Measurements from ENCODE around the gene SLC12A5.

SLC12A5 gene

DNA sequence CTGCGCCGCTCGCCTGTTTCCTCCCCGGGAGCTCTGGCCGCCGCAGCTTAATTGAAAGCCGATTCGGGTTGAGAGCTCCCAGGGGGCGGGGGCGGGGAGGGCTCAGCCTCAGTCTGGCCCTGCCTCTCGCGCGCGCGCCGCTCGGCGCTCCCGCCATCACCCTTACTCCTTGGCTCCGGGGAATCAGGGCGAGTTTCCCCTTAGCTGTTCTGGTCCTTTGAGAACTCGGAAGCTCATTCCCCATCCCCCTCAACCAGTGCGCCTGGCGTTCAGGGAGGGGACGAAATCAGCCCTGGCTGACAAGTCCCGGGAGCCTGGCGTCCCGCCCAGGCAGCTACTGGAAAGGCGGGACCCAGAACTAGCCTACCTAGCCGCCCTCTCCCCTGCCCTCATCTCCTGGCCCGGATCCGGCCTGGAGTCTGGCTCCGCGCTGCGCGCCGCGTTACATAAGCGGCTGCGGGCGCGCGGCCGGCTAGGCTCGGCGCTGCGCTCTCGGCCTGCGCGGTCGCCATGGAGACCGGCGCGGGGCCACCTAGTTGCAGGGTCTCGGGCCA lies 2.8 kb downstream of the SLC12A5 start:
- Histone ChIP-seq H3K9me3 (replicated peaks in 1 of 11) (no peaks in the 10 kb centered on the region), H3K4me1 (peaks cover 0 to 3% (median 0%) of the 10 kb centered on the region in 10 experiments; a peak in 1 of 20 replicates), H4K20me1 (peaks cover 13 to 84% (median 57%) of the 10 kb centered on the region in 11 experiments; a peak in 20 of 22 replicates), H3K9ac (no peak overlapping the region), H3K36me3 (no peaks in the 10 kb centered on the region; a peak in 1 of 22 replicates), H3K4me3 (no peak overlapping the region), H3K4me2 (peak overlapping the region in 2 of 11 experiments; percentile 23 to 26; a peak in 1 of 22 replicates), H3K27me3 (peaks cover 30 to 62% (median 46%) of the 10 kb centered on the region in 11 experiments), H3K27ac (no peak overlapping the region)
- no peak for TF ChIP-seq Cebpa-rat (IDR thresholded peaks at IDR 0.05)

DNA sequence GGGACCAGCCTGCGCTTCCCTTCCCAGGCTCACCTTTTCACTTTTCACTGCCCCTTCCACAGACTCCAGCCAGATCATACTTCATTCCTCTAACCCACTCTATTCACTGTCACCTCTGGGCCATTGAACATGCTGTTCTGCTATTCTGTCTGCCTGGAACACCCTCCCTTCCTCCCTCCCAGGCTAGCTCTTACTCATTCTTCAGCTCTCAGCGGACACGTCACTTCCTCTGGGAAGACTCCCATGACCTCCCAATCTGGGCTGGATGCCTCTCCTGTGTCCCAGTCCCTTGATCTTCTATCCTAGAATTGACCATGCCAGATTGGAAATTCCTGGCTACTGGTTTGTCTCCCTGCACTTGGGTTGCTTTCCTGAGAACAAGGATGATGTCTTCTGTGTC lies 5.0 kb downstream of the SLC12A5 start:
- Histone ChIP-seq H4K20me1 (peaks cover 0 to 72% (median 40%) of the 10 kb centered on the region in 11 experiments; a peak in 18 of 22 replicates), H3K4me1 (peaks cover 0 to 3% (median 0%) of the 10 kb centered on the region in 10 experiments; a peak in 1 of 20 replicates), H3K9me3 (replicated peaks in 1 of 11) (no peaks in the 10 kb centered on the region), H3K27ac (no peak overlapping the region), H3K9ac (no peak overlapping the region), H3K4me2 (no peak overlapping the region), H3K27me3 (peaks cover 30 to 55% (median 46%) of the 10 kb centered on the region in 11 experiments), H3K36me3 (no peaks in the 10 kb centered on the region), H3K4me3 (no peak overlapping the region)
- no peak for TF ChIP-seq Cebpa-rat (IDR thresholded peaks at IDR 0.05)

DNA sequence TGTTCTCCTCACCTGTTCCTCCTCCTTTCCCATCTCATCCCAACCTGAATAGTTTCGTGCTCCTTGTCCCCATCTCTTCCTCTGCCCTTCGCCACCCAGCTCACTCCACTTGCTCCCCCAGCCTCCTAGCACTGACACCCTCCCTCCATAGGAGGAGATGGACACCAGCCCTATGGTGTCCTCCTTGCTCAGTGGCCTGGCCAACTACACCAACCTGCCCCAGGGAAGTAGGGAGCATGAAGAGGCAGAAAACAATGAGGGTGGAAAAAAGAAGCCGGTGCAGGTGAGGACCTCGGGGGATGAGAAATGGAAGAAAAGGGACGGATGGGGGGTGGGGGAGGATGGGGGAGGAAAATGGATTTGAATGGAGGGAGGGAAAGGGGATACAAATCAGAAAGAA lies 6.2 kb downstream of the SLC12A5 start:
- H3K4me2 ChIP-seq: no peak overlapping the region
- H3K27ac ChIP-seq: no peak overlapping the region
- no peaks in the 10 kb centered on the region for H3K9me3 ChIP-seq (replicated peaks in 1 of 11)
- peaks cover 0 to 3% (median 0%) of the 10 kb centered on the region in 10 experiments; a peak in 1 of 20 replicates for H3K4me1 ChIP-seq
- peaks cover 30 to 43% (median 37%) of the 10 kb centered on the region in 11 experiments for H3K27me3 ChIP-seq
- no peak overlapping the region for H3K9ac ChIP-seq
- TF ChIP-seq Cebpa-rat (IDR thresholded peaks at IDR 0.05): no peak
- H3K36me3 ChIP-seq: no peaks in the 10 kb centered on the region
- no peak overlapping the region for H3K4me3 ChIP-seq
- peaks cover 0 to 69% (median 38%) of the 10 kb centered on the region in 11 experiments; a peak in 18 of 22 replicates for H4K20me1 ChIP-seq

DNA sequence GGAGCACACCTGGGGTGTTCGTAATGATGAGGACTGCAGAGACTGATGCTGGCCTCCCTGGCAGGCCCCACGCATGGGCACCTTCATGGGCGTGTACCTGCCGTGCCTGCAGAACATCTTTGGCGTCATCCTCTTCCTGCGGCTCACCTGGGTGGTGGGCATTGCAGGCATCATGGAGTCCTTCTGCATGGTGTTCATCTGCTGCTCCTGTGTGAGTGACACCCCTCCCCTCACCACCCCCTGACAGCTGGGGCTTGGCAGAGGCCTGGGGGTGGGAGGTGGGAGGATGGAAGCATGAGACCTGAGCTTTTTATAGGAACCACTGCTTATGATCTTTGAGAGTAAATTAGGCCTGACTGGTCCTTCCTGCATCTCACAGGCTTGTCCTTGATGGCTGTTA lies 6.7 kb downstream of the SLC12A5 start:
- Histone ChIP-seq H3K36me3 (no peaks in the 10 kb centered on the region), H3K9me3 (replicated peaks in 1 of 11) (no peaks in the 10 kb centered on the region), H3K27ac (no peak overlapping the region), H4K20me1 (peaks cover 0 to 70% (median 40%) of the 10 kb centered on the region in 11 experiments; a peak in 18 of 22 replicates), H3K27me3 (peaks cover 27 to 38% (median 33%) of the 10 kb centered on the region in 11 experiments), H3K4me1 (peaks cover 0 to 3% (median 0%) of the 10 kb centered on the region in 10 experiments; a peak in 1 of 20 replicates), H3K9ac (no peak overlapping the region), H3K4me2 (no peak overlapping the region), H3K4me3 (no peak overlapping the region)
- TF ChIP-seq Cebpa-rat (IDR thresholded peaks at IDR 0.05): no peak

DNA sequence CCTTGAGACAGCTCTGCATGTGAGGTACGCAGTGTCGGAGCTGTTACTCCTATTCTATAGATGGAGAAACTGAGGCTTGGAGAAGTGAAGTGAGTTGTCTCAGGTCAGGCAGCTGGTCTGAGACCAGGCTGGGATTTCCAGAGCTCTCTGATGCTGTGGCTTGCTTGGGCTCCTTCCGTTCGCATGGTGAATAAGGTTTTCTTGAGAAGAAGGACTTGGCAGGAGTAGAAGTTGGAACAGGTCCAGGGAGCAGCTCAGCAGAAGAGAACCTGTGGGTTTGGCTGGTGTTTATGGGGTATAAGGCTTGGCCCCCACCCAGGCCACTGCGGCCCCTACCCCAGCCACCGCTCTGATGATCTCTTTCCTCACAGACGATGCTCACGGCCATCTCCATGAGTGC lies 7.4 kb downstream of the SLC12A5 start:
- Histone ChIP-seq H3K4me1 (peaks cover 0 to under 1% (median 0%) of the 10 kb centered on the region in 10 experiments; a peak in 1 of 20 replicates), H3K36me3 (no peaks in the 10 kb centered on the region), H3K4me2 (no peak overlapping the region), H3K9me3 (replicated peaks in 1 of 11) (no peaks in the 10 kb centered on the region), H4K20me1 (peaks cover 0 to 68% (median 37%) of the 10 kb centered on the region in 11 experiments; a peak in 18 of 22 replicates), H3K9ac (no peak overlapping the region), H3K27me3 (peaks cover 20 to 31% (median 26%) of the 10 kb centered on the region in 11 experiments), H3K27ac (no peak overlapping the region), H3K4me3 (no peak overlapping the region)
- no peak for TF ChIP-seq Cebpa-rat (IDR thresholded peaks at IDR 0.05)

DNA sequence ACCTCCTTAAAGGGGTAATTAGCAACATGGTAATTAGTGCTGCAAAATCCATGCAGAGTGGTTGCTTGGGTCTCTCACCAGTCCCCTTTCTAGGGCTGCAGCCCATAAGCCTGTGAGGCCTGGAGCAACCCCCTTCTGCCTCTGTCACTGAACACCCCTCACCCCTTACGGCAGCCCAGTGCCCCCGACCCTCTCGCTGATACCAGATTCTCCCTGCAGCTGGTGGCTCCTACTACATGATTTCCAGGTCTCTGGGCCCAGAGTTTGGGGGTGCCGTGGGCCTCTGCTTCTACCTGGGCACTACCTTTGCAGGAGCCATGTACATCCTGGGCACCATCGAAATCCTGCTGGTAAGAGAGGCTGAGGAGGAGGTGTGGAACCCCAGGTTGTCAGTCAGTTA lies 8.0 kb downstream of the SLC12A5 start:
- Histone ChIP-seq H4K20me1 (peaks cover 0 to 68% (median 34%) of the 10 kb centered on the region in 11 experiments; a peak in 17 of 22 replicates), H3K4me2 (no peak overlapping the region), H3K9me3 (replicated peaks in 1 of 11) (no peaks in the 10 kb centered on the region), H3K27me3 (peaks cover 14 to 25% (median 19%) of the 10 kb centered on the region in 11 experiments), H3K27ac (no peak overlapping the region), H3K36me3 (no peaks in the 10 kb centered on the region), H3K4me1 (no peaks in the 10 kb centered on the region), H3K9ac (no peak overlapping the region), H3K4me3 (no peak overlapping the region)
- no peak for TF ChIP-seq Cebpa-rat (IDR thresholded peaks at IDR 0.05)

DNA sequence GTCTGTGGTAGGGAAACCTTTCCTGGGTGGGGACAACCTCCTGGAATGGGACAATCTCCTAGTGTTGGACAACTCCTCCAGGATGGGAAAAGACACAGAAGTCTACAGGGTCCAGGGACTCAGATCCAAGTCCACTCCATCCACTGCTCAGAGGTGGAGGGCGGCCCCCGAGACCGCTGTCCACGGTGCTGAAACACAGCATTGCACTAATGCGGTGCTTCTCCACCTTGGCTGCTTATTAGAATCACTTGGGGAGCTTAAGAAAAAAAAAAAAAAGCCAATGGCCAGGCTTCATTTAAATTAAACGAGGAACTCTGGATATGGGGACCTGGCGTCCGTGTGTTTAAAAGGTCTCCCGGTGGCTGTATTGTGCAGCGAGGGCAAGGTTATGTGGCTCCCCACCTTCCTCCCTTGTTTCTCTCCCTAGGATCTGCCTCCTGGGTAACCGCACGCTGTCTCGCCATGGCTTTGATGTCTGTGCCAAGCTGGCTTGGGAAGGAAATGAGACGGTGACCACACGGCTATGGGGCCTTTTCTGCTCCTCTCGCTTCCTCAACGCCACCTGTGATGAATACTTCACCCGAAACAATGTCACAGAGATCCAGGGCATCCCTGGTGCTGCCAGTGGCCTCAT lies 12.0 kb downstream of the SLC12A5 start:
- TF ChIP-seq Cebpa-rat (IDR thresholded peaks at IDR 0.05): no peak
- H3K27me3 ChIP-seq: no peaks in the 10 kb centered on the region
- H3K9me3 ChIP-seq (replicated peaks in 1 of 11): no peaks in the 10 kb centered on the region

DNA sequence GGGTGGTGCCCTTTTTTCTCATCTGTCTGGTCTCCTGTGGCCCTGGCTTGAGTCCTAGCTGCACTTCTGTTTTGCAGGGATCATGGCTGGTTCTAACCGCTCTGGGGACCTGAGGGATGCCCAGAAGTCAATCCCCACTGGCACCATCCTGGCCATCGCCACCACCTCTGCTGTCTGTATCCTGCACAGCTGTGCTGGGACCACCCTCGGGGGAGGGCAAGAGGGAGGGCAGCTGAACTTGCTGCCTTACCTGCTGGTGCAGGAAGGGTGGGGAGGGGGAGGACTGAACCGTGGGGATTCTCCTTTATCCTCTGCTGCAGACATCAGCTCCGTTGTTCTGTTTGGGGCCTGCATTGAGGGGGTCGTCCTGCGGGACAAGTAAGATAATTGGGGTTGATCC lies 14.5 kb downstream of the SLC12A5 start:
- TF ChIP-seq Cebpa-rat (IDR thresholded peaks at IDR 0.05): no peak
- Histone ChIP-seq H3K36me3 (peaks cover 0 to 7% (median 0%) of the 10 kb centered on the region in 11 experiments; a peak in 1 of 22 replicates), H3K27me3 (no peaks in the 10 kb centered on the region), H3K4me3 (no peak overlapping the region), H3K27ac (no peak overlapping the region), H4K20me1 (peaks cover 0 to 67% (median 18%) of the 10 kb centered on the region in 11 experiments; a peak in 15 of 22 replicates), H3K4me1 (no peaks in the 10 kb centered on the region), H3K4me2 (no peak overlapping the region), H3K9ac (no peak overlapping the region), H3K9me3 (replicated peaks in 1 of 11) (no peaks in the 10 kb centered on the region)

More for the DNA sequence above, 12.0 kb downstream of the SLC12A5 start:
- no peak overlapping the region for H3K4me3 ChIP-seq
- no peaks in the 10 kb centered on the region for H3K4me1 ChIP-seq
- H3K36me3 ChIP-seq: 0 out of 22 replicates have a peak, but pooled peaks cover 0 to 5% (median 0%) of the 10 kb centered on the region in 11 experiments
- H3K9ac ChIP-seq: no peak overlapping the region
- peaks cover 0 to 70% (median 18%) of the 10 kb centered on the region in 11 experiments; a peak in 15 of 22 replicates for H4K20me1 ChIP-seq
- no peak overlapping the region for H3K4me2 ChIP-seq
- H3K27ac ChIP-seq: no peak overlapping the region

DNA sequence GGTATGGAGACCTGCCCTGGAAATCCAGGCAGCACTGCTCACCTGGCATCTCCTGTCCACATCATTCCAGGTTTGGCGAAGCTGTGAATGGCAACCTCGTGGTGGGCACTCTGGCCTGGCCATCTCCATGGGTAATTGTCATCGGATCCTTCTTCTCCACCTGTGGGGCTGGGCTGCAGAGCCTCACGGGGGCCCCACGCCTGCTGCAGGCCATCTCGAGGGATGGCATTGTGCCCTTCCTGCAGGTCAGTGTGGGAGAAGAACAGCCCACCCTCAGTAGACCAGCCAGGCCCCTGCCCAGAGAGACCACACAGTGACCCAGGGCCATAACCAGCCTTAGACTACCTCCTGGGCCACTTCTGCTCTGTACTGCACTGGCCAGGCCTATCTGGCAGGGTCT lies 15.9 kb downstream of the SLC12A5 start:
- H3K4me2 ChIP-seq: no peak overlapping the region
- no peaks in the 10 kb centered on the region for H3K27me3 ChIP-seq
- TF ChIP-seq Cebpa-rat (IDR thresholded peaks at IDR 0.05): no peak
- H3K9ac ChIP-seq: no peak overlapping the region
- no peaks in the 10 kb centered on the region for H3K4me1 ChIP-seq
- no peak overlapping the region for H3K4me3 ChIP-seq
- H3K27ac ChIP-seq: no peak overlapping the region
- H3K36me3 ChIP-seq: peaks cover 0 to 10% (median 0%) of the 10 kb centered on the region in 11 experiments; a peak in 2 of 22 replicates
- H4K20me1 ChIP-seq: peaks cover 0 to 66% (median 18%) of the 10 kb centered on the region in 11 experiments; a peak in 15 of 22 replicates
- H3K9me3 ChIP-seq (replicated peaks in 1 of 11): no peaks in the 10 kb centered on the region
